Type B pancreatic cell (in vitro differentiated cells): Measurements from ENCODE around the gene PPIH. TPM values are rescaled to one million over a fixed set of nuclear protein-coding genes. Genes with fewer than 3 reads are reported as not detected.
A peak's percentile ranks its signal among the peaks of the same experiment; 100 is the strongest.

Experiments used
- DNase-seq: peaks from one replicate; pipeline ENCODE4 v3.0.0; 2021; ENCODE audit warnings: mixed read lengths; ENCODE audit not compliant: unreplicated experiment; ENCODE audit errors: extremely low spot score
- H3K27ac Mint-ChIP-seq: 2 replicates; pipeline ENCODE4 v1.8.0; 2021; ENCODE audit warnings: mild to moderate bottlenecking, mixed read lengths
- H3K27me3 Mint-ChIP-seq: 2 replicates; pipeline ENCODE4 v1.8.0; 2021; ENCODE audit warnings: mixed read lengths
- H3K36me3 Mint-ChIP-seq: 2 replicates; pipeline ENCODE4 v1.8.0; 2021; ENCODE audit warnings: mixed read lengths
- H3K4me1 Mint-ChIP-seq: one replicate; pipeline ENCODE4 v1.8.0; 2021; ENCODE audit warnings: mixed read lengths; ENCODE audit not compliant: unreplicated experiment
- H3K4me3 Mint-ChIP-seq: 2 replicates; pipeline ENCODE4 v1.8.0; 2021; ENCODE audit warnings: mild to moderate bottlenecking, mixed read lengths
- H3K9me3 Mint-ChIP-seq: 2 replicates; pipeline ENCODE4 v1.8.0; 2021; ENCODE audit warnings: mixed read lengths
- total RNA-seq: library from RNA; stranded (reverse); gene quantifications from 2 replicates; pipeline ENCODE4 v1.2.1, GENCODE V29; 2021; ENCODE audit warnings: low replicate concordance
- TF ChIP-seq, protein P1 (sequence below): fragments of 200-600 bp; sonication (generic); conservative IDR thresholded peaks from 2 replicates; pipeline ENCODE4 v1.5.0; 2021; ENCODE audit warnings: antibody characterized with exemption, mild to moderate bottlenecking

PPIH gene
- total RNA-seq, 1 donor from 2014 or later: 58.9 TPM

DNA sequence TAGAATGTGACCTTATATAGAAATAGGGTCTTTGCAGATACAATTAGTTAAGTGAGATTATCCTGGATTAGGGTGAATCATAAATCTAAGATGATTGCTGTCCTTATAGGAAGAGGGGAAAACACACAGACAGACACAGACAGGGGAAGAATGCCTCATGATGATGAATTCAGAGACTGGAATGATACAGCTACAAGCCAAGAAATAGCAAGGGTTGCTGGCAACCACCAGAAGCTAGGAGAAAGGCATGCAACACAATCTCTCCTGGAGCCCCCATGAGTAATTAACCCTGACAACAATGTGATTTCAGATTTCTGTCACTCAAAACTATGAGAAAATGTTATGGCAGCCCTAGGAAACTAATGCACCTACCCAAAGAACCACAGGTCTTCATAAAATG lies 19.1 kb upstream of the PPIH start:
- TF ChIP-seq, protein P1, sequence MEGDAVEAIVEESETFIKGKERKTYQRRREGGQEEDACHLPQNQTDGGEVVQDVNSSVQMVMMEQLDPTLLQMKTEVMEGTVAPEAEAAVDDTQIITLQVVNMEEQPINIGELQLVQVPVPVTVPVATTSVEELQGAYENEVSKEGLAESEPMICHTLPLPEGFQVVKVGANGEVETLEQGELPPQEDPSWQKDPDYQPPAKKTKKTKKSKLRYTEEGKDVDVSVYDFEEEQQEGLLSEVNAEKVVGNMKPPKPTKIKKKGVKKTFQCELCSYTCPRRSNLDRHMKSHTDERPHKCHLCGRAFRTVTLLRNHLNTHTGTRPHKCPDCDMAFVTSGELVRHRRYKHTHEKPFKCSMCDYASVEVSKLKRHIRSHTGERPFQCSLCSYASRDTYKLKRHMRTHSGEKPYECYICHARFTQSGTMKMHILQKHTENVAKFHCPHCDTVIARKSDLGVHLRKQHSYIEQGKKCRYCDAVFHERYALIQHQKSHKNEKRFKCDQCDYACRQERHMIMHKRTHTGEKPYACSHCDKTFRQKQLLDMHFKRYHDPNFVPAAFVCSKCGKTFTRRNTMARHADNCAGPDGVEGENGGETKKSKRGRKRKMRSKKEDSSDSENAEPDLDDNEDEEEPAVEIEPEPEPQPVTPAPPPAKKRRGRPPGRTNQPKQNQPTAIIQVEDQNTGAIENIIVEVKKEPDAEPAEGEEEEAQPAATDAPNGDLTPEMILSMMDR: no peak
- no peak for DNase-seq
- no peak overlapping the region for H3K27ac Mint-ChIP-seq
- no peaks in the 10 kb centered on the region for H3K4me1 Mint-ChIP-seq
- H3K27me3 Mint-ChIP-seq: no peaks in the 10 kb centered on the region
- H3K36me3 Mint-ChIP-seq: no peaks in the 10 kb centered on the region
- H3K4me3 Mint-ChIP-seq: no peak overlapping the region
- H3K9me3 Mint-ChIP-seq: no peaks in the 10 kb centered on the region

DNA sequence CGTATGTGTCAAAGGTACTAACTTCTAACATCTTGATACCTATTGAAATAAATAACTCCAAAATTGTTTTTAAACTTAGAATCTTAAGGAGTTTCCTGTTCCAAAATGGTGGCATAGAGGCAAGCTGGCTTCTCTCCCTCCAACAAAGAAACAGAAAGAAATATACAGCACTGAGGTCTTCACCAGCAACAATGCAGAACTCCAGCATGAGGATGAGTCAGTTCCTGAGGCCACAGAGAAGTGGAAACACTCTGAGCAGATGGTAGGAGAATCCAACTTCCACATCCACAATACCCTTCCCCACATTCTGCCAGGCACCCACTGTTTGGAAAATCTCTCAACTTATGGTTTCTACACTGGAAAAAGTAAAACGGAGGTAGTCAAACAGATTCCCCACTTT lies 12.2 kb upstream of the PPIH start:
- Mint-ChIP-seq H3K27ac (no peak overlapping the region), H3K36me3 (peaks cover 9% of the 10 kb centered on the region), H3K4me3 (no peak overlapping the region), H3K27me3 (no peaks in the 10 kb centered on the region), H3K9me3 (no peaks in the 10 kb centered on the region), H3K4me1 (no peaks in the 10 kb centered on the region)
- no peak for DNase-seq
- TF ChIP-seq, protein P1: no peak

GRCh38 chr1:42657201-42657600 lies 1.0 kb upstream of the PPIH start:
- peak overlapping the region; percentile 95 for H3K4me3 Mint-ChIP-seq
- no peaks in the 10 kb centered on the region for H3K9me3 Mint-ChIP-seq
- H3K4me1 Mint-ChIP-seq: peaks cover 7% of the 10 kb centered on the region
- H3K27ac Mint-ChIP-seq: peak overlapping the region; percentile 92
- TF ChIP-seq, protein P1: no peak
- H3K36me3 Mint-ChIP-seq: peaks cover 11% of the 10 kb centered on the region
- DNase-seq: no peak
- peaks cover 9% of the 10 kb centered on the region for H3K27me3 Mint-ChIP-seq

DNA sequence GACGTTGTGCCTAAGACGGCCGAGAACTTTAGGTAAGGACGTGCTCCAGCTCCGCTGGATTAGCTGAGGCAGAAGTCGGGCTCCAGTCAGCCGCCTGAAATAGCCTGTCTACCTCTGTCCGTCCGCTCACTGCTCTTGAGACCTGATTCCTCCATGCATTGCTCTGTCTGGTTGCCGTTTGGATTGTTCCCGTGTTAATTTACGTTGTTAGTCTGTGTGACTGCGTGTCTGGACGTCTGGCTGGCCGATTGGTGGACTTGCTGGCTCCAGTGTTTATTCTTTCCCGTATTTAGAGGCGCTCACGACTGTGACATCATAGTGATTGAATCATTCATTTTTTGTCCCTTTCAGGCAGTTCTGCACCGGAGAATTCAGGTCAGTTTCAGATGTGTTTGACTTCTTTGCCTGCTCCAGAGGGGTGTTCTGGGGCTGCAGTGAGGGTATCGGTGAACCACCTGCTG lies 684 bp downstream of the PPIH start:
- TF ChIP-seq, protein P1: no peak
- DNase-seq: no peak
- H3K4me1 Mint-ChIP-seq: peaks cover 7% of the 10 kb centered on the region

GRCh38 chr1:42660907-42661500 lies 2.8 kb downstream of the PPIH start:
- peak overlapping the region; percentile 10 for H3K27ac Mint-ChIP-seq
- H3K4me3 Mint-ChIP-seq: peak overlapping the region; percentile 64
- H3K4me1 Mint-ChIP-seq: peaks cover 7% of the 10 kb centered on the region
- no peak for DNase-seq
- TF ChIP-seq, protein P1: no peak
- H3K9me3 Mint-ChIP-seq: no peaks in the 10 kb centered on the region
- peaks cover 18% of the 10 kb centered on the region for H3K36me3 Mint-ChIP-seq
- no peaks in the 10 kb centered on the region for H3K27me3 Mint-ChIP-seq

More for the DNA sequence above, 684 bp downstream of the PPIH start:
- Mint-ChIP-seq H3K27ac (peak overlapping the region; percentile 92), H3K9me3 (no peaks in the 10 kb centered on the region), H3K4me3 (peak overlapping the region; percentile 95), H3K27me3 (no peaks in the 10 kb centered on the region), H3K36me3 (peaks cover 14% of the 10 kb centered on the region)

- H3K9me3 Mint-ChIP-seq: no peaks in the 10 kb centered on the region
- H3K27me3 Mint-ChIP-seq: no peaks in the 10 kb centered on the region
- H3K36me3 Mint-ChIP-seq: peaks cover 12% of the 10 kb centered on the region
- no peaks in the 10 kb centered on the region for H3K4me1 Mint-ChIP-seq
- no peak for DNase-seq
- no peak overlapping the region for H3K4me3 Mint-ChIP-seq
- peak overlapping the region; percentile 71 for H3K27ac Mint-ChIP-seq
- TF ChIP-seq, protein P1: no peak
Measured at GRCh38 chr1:42669936-42670335, 11.7 kb downstream of the PPIH start.
